ENCODE results near the gene UGGT2. TPM values are rescaled to one million over a fixed set of nuclear protein-coding genes. Genes with fewer than 3 reads are reported as not detected.
A peak's percentile ranks its signal among the peaks of the same experiment; 100 is the strongest.
"Not testable (repeated sequence)": the region's sequence is repeated elsewhere in the genome, so short reads cannot be mapped to it uniquely, and the experiment has no call there.

Gene UGGT2
- total and polyA plus RNA-seq, 4 donors, result 25.4 to 74.7 (median 41.1) TPM

DNA sequence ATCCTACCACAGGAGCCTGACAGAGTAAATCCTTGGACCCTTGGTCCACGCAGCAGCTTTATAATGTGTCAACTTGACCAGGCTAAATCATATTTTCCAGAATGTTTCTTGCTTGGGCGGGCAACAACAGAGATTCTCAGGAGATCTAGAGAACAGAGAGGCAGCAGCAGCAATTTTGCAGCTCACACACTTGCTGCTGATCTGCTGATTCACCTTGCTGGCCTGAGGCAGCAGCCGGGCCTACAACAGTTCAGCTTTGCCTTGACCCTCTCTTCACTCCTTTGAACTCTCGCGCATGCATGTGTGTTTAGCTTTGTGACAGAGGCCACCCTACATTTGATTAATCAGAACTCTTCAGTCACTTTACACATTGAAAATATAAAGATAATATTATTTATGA lies 159.3 kb downstream of the UGGT2 start:
- Histone ChIP-seq H3K36me3 (ENCODE audit: control insufficient read depth, insufficient read depth, low read length) (no peaks in the 10 kb centered on the region), H3K4me1 (ENCODE audit: control insufficient read depth, insufficient read depth, low read length) (no peaks in the 10 kb centered on the region), H3K27me3 (ENCODE audit: control insufficient read depth, insufficient read depth, low read length) (no peaks in the 10 kb centered on the region), H3K4me3 (ENCODE audit: low read depth, low read length) (no peak overlapping the region), H3K9me3 (ENCODE audit: control insufficient read depth, insufficient read depth, low read length) (no peaks in the 10 kb centered on the region), H3K27ac (ENCODE audit: low read depth, low read length) (no peak overlapping the region)
- WGBS (ENCODE audit: insufficient coverage), result 84% methylated on average over 2 of the region's 5 CpGs
- no peak for DNase-seq (ENCODE audit: low read depth in 4 of 6, low spot score in 6 of 6)

DNA sequence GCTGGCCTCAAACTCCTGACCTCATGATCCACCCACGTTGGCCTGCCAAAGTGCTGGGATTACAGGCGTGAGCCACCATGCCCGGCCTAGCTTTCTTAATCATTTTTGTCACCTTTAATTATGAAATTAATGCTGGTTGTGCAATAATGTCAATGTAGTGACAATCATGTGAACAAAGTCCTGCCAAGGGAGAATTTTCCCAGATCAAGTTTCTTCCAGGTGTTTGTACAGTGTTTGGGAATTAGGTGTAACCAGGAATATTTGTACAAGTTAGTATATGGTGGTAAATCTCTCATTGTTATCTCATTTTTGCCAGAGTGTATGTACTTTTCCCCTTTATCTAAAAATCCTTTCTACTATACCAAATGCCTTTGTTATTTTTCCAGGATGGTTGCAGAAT lies 171.1 kb downstream of the UGGT2 start:
- H3K36me3 ChIP-seq (ENCODE audit: control insufficient read depth, insufficient read depth, low read length), result no peaks in the 10 kb centered on the region
- no CpG with 5 or more reads among the region's 3 CpGs for WGBS (ENCODE audit: insufficient coverage)

DNA sequence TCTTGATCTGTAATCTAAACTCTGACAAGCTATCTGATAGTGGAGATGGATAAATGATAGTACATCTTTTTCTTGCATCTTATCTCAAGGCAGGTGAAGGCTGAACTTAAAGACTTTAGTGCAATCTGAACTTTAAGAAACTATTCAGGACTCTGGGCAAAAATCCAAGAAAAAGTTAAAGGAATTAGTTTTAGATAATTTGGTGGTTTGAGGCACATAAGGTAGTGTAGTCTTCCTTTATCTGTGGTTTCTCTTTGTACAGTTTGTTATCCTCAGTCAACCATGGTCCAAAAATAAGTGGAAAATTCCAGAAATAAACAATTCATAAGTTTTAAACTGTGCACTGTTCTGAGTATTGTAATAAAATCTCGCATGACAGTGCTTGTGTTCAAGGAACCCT lies 172.9 kb downstream of the UGGT2 start:
- H3K36me3 ChIP-seq (ENCODE audit: control insufficient read depth, insufficient read depth, low read length), result peaks cover 9% of the 10 kb centered on the region
- DNase-seq (ENCODE audit: low read depth in 4 of 6, low spot score in 6 of 6), result no peak
- no peaks in the 10 kb centered on the region for H3K27me3 ChIP-seq (ENCODE audit: control insufficient read depth, insufficient read depth, low read length)
- no peaks in the 10 kb centered on the region for H3K4me1 ChIP-seq (ENCODE audit: control insufficient read depth, insufficient read depth, low read length)
- no peaks in the 10 kb centered on the region for H3K9me3 ChIP-seq (ENCODE audit: control insufficient read depth, insufficient read depth, low read length)
- no peak overlapping the region for H3K27ac ChIP-seq (ENCODE audit: low read depth, low read length)
- H3K4me3 ChIP-seq (ENCODE audit: low read depth, low read length), result no peak overlapping the region
- no CpG with 5 or more reads among the region's 1 CpG for WGBS (ENCODE audit: insufficient coverage)

More for the DNA sequence above, 171.1 kb downstream of the UGGT2 start:
- no peak for DNase-seq (ENCODE audit: low read depth in 4 of 6, low spot score in 6 of 6)
- Histone ChIP-seq H3K27ac (ENCODE audit: low read depth, low read length) (no peak overlapping the region), H3K4me1 (ENCODE audit: control insufficient read depth, insufficient read depth, low read length) (no peaks in the 10 kb centered on the region), H3K27me3 (ENCODE audit: control insufficient read depth, insufficient read depth, low read length) (no peaks in the 10 kb centered on the region), H3K4me3 (ENCODE audit: low read depth, low read length) (no peak overlapping the region), H3K9me3 (ENCODE audit: control insufficient read depth, insufficient read depth, low read length) (no peaks in the 10 kb centered on the region)

DNA sequence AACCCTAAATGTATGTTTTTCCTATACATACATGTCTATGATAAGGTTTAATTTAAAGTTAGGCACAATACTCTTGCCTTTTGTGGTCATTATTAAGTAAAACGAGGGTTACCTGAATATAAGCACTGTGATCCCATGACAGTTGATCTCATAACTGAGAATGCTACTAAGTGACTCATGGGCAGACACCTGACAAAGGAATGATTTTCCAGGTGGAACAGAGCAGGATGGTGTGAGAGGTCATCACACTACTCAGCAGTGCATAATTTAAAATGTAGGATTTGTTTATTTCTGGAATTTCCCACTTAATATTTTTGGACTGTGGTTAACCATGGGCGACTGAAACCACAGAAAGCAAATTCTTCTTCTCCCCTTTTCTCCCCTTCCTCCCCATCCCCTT lies 178.9 kb downstream of the UGGT2 start:
- 89% methylated on average over 1 of the region's 2 CpGs for WGBS (ENCODE audit: insufficient coverage)
- Histone ChIP-seq H3K27ac (ENCODE audit: low read depth, low read length) (no peak overlapping the region), H3K27me3 (ENCODE audit: control insufficient read depth, insufficient read depth, low read length) (no peaks in the 10 kb centered on the region), H3K36me3 (ENCODE audit: control insufficient read depth, insufficient read depth, low read length) (peaks cover 14% of the 10 kb centered on the region), H3K9me3 (ENCODE audit: control insufficient read depth, insufficient read depth, low read length) (no peaks in the 10 kb centered on the region), H3K4me3 (ENCODE audit: low read depth, low read length) (no peak overlapping the region), H3K4me1 (ENCODE audit: control insufficient read depth, insufficient read depth, low read length) (no peaks in the 10 kb centered on the region)
- no peak for DNase-seq (ENCODE audit: low read depth in 4 of 6, low spot score in 6 of 6)

DNA sequence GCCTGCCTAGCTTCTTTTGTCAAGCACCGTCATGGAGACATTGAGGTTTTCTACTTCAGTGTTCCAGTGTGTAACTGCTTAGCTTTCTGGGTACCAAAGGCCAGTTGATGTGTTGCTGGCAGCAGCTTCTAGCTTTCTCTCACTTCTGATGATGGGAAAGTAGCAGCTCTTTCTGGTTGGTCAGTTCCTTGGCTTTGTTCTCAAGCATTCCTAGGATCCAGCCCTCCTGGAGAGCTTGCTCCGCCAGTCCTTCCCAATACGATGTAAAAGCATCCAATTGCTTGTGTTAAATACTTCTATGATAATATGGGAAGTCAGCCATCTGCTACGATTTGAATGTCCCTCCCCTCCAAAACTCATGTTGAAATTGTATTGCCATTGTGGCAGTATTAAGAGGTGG lies 182.8 kb downstream of the UGGT2 start:
- no peaks in the 10 kb centered on the region for H3K9me3 ChIP-seq (ENCODE audit: control insufficient read depth, insufficient read depth, low read length)
- H3K27me3 ChIP-seq (ENCODE audit: control insufficient read depth, insufficient read depth, low read length), result no peaks in the 10 kb centered on the region
- H3K27ac ChIP-seq (ENCODE audit: low read depth, low read length), result no peak overlapping the region
- no peaks in the 10 kb centered on the region for H3K4me1 ChIP-seq (ENCODE audit: control insufficient read depth, insufficient read depth, low read length)
- no peak for DNase-seq (ENCODE audit: low read depth in 4 of 6, low spot score in 6 of 6)
- H3K4me3 ChIP-seq (ENCODE audit: low read depth, low read length), result no peak overlapping the region
- WGBS (ENCODE audit: insufficient coverage), result 100% methylated on average over 1 of the region's 4 CpGs
- H3K36me3 ChIP-seq (ENCODE audit: control insufficient read depth, insufficient read depth, low read length), result peaks cover 5% of the 10 kb centered on the region

DNA sequence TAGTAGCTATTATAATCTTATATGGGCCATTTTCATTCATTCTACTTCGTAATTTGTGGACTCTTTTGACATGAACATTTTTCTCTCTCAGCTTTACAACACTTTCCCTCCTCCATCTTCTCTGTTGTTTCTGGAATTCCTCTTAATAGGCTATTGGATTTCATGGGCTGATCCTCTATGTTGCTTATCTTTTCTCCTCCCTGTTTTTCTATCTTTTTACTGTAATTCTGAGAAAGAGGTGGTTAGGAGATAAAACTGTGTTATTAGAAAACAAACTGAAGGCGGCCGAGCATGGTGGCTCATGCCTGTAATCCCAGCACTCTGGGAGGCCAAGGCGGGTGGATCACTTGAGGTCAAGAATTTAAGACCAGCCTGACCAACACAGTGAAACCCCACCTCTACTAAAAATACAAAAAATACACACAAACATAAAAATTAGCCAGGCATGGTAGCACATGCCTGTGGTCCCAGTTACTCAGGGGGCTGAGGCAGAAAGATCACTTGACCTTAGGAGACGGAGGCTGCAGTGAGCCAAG lies 188.1 kb downstream of the UGGT2 start:
- no peak for DNase-seq (ENCODE audit: low read depth in 4 of 6, low spot score in 6 of 6)
- WGBS (ENCODE audit: insufficient coverage), result 100% methylated on average over 1 of the region's 5 CpGs
- no peaks in the 10 kb centered on the region for H3K36me3 ChIP-seq (ENCODE audit: control insufficient read depth, insufficient read depth, low read length)

DNA sequence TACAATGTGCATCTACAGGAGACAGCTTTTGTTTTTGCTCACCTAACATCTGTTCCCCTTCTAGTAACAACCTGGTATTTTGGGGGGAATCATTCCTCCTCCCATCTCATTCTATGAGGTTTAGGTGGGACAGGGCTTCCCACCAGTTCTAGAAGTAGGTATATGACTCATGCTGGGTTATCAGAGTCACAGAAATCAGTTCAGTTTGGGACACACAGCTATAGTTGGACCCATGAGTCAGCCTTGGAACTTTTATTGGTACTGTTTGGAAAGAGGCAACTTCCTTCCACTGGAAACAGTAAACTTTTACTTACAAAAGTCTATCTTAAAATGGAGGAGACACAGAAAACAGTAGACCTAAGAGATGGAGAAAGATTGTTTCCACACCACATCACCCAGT lies 190.8 kb downstream of the UGGT2 start:
- Histone ChIP-seq H3K27ac (ENCODE audit: low read depth, low read length) (no peak overlapping the region), H3K27me3 (ENCODE audit: control insufficient read depth, insufficient read depth, low read length) (no peaks in the 10 kb centered on the region), H3K4me3 (ENCODE audit: low read depth, low read length) (no peak overlapping the region), H3K9me3 (ENCODE audit: control insufficient read depth, insufficient read depth, low read length) (no peaks in the 10 kb centered on the region), H3K36me3 (ENCODE audit: control insufficient read depth, insufficient read depth, low read length) (no peaks in the 10 kb centered on the region), H3K4me1 (ENCODE audit: control insufficient read depth, insufficient read depth, low read length) (no peaks in the 10 kb centered on the region)
- no peak for DNase-seq (ENCODE audit: low read depth in 4 of 6, low spot score in 6 of 6)

More for the DNA sequence above, 188.1 kb downstream of the UGGT2 start:
- Histone ChIP-seq H3K4me1 (ENCODE audit: control insufficient read depth, insufficient read depth, low read length) (no peaks in the 10 kb centered on the region), H3K27me3 (ENCODE audit: control insufficient read depth, insufficient read depth, low read length) (no peaks in the 10 kb centered on the region), H3K9me3 (ENCODE audit: control insufficient read depth, insufficient read depth, low read length) (no peaks in the 10 kb centered on the region), H3K27ac (ENCODE audit: low read depth, low read length) (no peak overlapping the region), H3K4me3 (ENCODE audit: low read depth, low read length) (no peak overlapping the region)

DNA sequence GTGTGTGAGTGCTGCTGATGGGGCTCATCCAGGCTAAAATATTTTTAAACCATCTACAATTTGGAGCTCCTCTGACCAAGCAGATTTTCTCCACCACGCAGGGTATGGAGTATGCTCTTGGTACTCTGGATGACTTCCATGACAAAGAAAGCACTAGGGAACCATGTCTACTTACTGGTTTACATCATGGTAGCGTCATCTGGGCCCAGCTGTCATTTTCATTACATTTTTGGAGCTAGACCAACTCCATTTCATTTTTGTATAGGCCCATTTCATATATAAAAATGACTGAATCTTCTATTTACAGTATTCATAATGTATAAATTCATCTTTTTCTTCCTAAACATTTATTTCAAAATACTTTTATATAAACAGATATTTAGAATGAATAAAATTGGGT lies 191.9 kb downstream of the UGGT2 start:
- no peaks in the 10 kb centered on the region for H3K27me3 ChIP-seq (ENCODE audit: control insufficient read depth, insufficient read depth, low read length)
- no peaks in the 10 kb centered on the region for H3K4me1 ChIP-seq (ENCODE audit: control insufficient read depth, insufficient read depth, low read length)
- 100% methylated on average over 1 of the region's 2 CpGs for WGBS (ENCODE audit: insufficient coverage)
- H3K4me3 ChIP-seq (ENCODE audit: low read depth, low read length), result no peak overlapping the region
- no peak for DNase-seq (ENCODE audit: low read depth in 4 of 6, low spot score in 6 of 6)
- H3K27ac ChIP-seq (ENCODE audit: low read depth, low read length), result no peak overlapping the region
- no peaks in the 10 kb centered on the region for H3K9me3 ChIP-seq (ENCODE audit: control insufficient read depth, insufficient read depth, low read length)
- no peaks in the 10 kb centered on the region for H3K36me3 ChIP-seq (ENCODE audit: control insufficient read depth, insufficient read depth, low read length)

DNA sequence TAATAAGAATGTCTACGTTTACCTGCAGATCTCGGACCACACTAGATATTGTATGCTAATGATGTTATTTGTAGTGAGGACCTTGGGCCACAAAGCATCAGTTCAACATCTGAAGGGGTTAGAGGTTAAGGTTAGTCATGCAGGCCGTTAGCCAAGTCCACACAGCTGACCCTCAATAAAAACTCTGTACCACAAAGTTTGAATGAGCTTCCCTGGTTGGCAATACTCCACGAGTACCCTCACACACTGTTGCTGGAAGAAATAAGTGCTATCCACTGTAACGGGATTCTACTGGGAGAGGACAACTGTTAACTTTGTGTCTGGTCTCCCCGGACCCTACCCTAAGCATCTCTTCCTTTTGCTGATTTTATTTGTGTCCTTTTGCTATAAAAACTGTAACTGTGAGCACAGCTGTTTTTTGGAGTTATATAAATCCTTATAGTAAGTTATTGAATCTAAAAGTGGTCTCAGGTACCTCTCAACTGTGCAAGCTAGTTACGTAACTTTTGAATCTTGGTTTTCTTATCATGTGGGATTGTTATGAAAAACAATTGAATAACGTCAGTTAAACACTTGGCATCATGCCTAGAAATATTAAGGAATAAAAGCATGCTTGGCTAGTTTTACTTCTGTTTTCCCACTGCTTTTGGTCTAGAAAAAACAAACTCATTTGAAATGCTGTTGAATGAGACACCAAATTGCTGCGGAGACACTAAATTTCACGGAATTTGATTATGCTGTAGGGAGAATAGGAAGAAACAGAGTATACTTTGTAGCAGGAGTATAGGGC lies 194.7 kb downstream of the UGGT2 start:
- no peak overlapping the region for H3K27ac ChIP-seq (ENCODE audit: low read depth, low read length)
- no peaks in the 10 kb centered on the region for H3K4me1 ChIP-seq (ENCODE audit: control insufficient read depth, insufficient read depth, low read length)
- H3K9me3 ChIP-seq (ENCODE audit: control insufficient read depth, insufficient read depth, low read length), result no peaks in the 10 kb centered on the region
- WGBS (ENCODE audit: insufficient coverage), result 100% methylated on average over 1 of the region's 10 CpGs
- H3K36me3 ChIP-seq (ENCODE audit: control insufficient read depth, insufficient read depth, low read length), result no peaks in the 10 kb centered on the region
- DNase-seq (ENCODE audit: low read depth in 4 of 6, low spot score in 6 of 6), result peak in 2 of 6 donors; percentile 9 to 47
- H3K4me3 ChIP-seq (ENCODE audit: low read depth, low read length), result no peak overlapping the region
- no peaks in the 10 kb centered on the region for H3K27me3 ChIP-seq (ENCODE audit: control insufficient read depth, insufficient read depth, low read length)

DNA sequence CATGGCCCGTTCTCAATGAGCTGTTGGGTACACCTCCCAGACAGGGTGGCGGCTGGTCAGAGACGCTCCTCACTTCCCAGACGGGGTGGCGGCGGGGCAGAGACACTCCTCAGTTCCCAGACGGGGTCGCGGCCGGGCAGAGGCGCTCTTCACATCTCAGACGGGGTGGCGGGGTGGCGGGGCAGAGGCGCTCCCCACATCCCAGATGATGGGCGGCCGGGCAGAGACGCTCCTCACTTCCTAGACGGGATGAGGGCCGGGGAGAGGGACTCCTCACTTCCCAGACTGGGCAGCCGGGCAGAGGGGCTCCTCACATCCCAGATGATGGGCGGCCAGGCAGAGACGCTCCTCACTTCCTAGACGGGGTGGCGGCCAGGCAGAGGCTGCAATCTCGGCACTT lies 207.5 kb downstream of the UGGT2 start:
- not testable (repeated sequence) for H3K27me3 ChIP-seq (ENCODE audit: control insufficient read depth, insufficient read depth, low read length)

More for the DNA sequence above, 207.5 kb downstream of the UGGT2 start:
- not testable (repeated sequence) for H3K4me1 ChIP-seq (ENCODE audit: control insufficient read depth, insufficient read depth, low read length); H3K36me3 ChIP-seq (ENCODE audit: control insufficient read depth, insufficient read depth, low read length); H3K4me3 ChIP-seq (ENCODE audit: low read depth, low read length); DNase-seq (ENCODE audit: low read depth in 4 of 6, low spot score in 6 of 6); H3K27ac ChIP-seq (ENCODE audit: low read depth, low read length)
- H3K9me3 ChIP-seq (ENCODE audit: control insufficient read depth, insufficient read depth, low read length), result peaks cover 13% of the 10 kb centered on the region
- WGBS (ENCODE audit: insufficient coverage), result 94% methylated on average over 19 of the region's 26 CpGs
